Anterior cingulate cortex (tissue), 58 donors: Measurements from ENCODE around the gene MAP4K2.
"Not testable (repeated sequence)": the region's sequence is repeated elsewhere in the genome, so short reads cannot be mapped to it uniquely, and the experiment has no call there.

Source experiments
- DNase-seq, 58 donors: peaks; one replicate each; lab custom pipeline; 2025; lab: John Stamatoyannopoulos, UW

MAP4K2 gene

DNA sequence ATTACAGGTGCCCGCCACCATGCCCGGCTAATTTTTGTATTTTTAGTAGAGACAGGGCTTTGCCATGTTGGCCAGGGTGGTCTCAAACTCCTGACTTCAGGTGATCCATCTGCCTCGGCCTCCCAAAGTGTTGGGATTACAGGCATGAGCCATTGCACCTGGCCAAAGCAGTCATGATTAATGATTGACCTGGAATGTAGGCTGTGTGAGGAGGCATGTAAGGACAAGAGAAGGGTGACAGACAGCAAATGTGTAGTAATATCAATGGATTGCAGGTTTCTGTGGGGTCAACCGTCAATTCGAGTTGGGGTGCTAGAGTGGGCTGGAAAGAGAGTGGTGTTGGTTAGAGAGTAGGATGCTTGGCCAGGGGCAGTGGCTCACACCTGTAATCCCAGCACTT lies 12.4 kb upstream of the MAP4K2 start:
- not testable (repeated sequence) for DNase-seq

DNA sequence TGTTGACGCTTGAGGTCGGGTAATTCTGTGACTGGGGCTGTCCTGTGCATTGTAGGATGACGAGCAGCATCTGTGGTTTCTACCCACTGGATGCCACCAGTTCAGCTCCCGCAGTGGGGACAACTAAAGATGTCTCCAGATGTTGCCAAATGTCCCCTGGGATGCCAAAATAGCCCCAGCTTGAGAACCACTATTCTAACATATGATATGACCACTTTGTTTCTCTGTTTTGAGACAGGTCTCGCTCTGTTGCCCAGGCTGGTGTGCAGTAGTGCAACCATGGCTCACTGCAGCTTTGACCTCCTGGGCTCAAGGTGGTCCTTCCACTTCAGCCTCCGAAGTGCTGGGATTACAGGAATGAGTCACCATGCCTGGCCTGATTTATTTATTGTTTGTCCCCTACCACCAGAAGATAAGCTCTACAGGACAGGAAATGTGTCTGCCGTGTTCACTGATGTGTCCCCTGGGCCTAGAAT lies 11.7 kb upstream of the MAP4K2 start:
- DNase-seq = no peak

DNA sequence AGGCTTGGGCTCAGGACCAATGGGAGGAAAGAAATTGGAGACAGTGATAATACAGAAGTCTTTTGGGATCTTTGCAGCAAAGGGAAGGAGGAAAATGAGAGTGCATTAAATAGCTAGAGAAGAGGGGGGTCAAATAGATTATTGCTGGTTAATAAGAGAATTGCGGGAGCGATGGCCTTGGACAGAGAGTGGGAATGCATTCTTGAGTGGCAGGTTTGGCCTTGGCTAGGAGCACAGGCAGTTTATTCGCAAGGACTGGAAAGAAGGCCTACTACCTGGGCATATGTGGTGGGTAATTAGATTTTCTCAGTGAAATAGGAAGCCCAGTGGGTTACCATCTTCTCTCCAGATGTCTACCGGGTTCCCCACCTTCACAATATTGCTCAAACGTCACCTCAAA lies 10.8 kb upstream of the MAP4K2 start:
- DNase-seq = no peak

DNA sequence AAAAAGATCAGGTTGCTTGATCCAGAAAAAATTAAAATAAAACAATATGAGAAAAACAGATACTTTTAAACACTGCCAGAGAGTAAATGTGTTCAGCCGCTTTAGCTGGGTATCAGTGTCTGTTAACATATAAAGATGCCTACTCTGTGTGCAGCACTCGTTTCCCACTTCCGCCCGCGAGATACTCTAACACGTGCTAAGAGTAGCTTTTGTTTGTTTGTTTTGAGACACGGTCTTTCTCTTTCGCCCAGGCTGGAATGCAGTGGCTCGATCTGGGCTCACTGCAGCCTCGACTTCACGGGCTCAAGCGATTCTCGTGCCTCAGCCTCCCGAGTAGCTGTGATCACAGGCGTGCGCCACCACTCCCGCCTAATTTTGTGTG lies 7.9 kb upstream of the MAP4K2 start:
- peak in 2 of 58 donors; percentile 46 to 62 for DNase-seq

DNA sequence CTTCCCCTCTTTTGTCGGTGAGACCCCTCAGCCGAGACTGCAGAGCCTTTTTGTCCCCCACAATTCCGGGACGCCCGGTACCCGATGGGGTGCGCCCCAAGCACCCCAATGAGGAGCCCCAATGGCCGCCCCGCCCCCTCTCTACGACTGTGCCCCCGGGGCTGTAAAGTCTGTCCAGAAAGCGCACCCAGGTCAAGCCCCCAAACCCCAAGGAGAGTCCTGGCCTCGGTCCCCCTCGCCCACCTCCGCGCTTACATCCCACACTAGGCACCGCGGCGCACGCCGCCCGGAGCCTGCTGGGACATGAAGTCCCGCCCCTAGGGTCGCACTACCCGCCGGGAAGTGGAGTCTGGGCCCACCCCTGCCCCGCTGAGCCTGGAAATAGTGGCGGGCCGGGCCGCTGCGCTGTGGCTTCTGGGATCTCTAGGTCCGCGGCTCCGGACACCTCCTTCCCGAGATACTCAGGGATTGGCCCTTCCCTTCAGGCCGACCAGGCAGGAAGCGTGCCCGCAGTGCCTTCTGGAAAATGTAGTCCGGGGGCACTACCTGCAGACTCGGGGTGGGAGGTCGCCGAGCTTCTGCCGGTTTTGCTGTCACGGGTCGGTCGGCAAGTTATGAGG lies 7.4 kb upstream of the MAP4K2 start, which contains the start of gene MEN1:
Gene MEN1, minus strand, starts transcription at position 281 of the 620 bp plus-strand sequence. CDS start 442 bp downstream, outside the sequence.
- peak; percentile 73 to 98 (median 95) for DNase-seq

DNA sequence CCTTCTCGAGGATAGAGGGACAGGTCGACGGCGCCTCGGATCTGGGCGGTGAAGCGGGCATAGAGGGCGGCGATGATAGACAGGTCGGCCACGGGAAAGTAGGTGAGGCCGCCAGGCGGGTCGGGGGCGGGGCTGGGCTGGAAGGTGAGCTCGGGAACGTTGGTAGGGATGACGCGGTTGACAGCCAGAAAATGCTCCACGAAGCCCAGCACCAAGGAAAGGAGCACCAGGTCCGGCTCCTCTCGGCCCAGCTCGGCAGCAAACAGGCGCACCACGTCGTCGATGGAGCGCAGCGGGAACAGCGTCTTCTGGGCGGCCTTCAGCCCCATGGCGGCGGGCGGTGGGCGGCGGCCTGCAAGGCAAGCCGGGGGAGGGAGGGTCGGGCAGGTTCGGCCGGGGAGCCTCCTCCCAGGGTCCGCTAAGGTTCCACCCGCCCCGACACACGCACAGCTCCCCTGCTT lies 6.8 kb upstream of the MAP4K2 start:
- DNase-seq = no peak

DNA sequence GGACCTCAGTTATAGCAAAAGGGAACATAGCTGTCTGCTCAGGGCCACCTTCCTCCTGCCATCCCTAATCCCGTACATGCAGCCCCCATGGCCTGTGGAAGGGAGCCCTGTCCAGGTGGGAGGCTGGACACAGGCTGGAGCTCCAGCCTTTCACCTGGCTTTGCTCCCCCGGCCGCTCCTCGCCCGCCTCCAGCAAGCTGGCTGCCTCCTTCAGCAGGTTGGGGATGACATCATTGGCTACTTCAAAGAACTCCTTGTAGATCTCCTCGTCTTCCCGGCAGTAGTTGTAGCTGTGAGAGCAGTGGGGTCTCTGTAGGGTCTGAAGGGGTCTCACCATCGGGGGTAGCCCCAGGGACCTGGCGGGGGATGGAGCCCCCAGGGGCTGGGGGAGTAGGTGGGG lies 2.5 kb upstream of the MAP4K2 start:
- DNase-seq = no peak

DNA sequence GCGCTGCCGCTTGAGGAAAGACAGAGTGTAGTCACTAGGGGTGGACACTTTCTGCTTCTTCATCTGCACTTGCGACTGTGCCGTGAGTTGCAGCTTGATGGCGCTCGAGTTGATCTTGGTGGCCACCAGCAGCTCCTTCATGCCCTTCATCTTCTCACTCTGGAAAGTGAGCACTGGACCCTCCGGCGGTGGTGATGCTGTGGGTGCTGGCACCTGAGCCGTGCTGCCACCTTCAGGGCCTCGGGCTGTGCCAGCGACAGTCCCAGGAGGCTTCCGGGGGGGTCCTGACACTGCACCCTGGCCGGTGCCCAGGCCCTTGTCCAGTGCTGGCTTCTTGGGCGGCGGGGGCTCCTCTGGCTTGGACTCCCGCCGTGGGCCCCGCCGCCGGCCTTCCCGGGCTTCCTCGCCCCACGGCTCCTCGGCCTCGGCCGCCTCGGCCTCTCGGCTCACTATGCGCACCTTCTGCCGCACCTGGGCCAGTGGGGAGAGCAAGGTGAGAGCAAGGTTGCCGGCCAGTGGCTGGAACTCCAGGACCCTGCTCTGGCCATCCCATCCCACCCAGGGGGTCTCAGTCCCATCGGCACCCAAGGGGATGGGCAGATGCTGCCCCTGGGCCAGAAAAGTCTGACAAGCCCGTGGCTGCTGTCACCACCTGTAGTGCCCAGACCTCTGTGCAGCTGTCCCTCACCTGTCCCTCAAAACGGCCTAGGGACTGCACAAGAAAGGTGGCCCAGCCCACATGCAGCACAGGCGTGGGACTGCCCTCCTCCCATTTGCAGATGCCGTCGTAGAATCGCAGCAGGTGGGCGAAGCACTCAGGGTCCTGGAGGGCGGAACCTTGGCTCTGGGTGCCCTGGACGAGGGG lies 1.6 kb upstream of the MAP4K2 start:
- no peak for DNase-seq

DNA sequence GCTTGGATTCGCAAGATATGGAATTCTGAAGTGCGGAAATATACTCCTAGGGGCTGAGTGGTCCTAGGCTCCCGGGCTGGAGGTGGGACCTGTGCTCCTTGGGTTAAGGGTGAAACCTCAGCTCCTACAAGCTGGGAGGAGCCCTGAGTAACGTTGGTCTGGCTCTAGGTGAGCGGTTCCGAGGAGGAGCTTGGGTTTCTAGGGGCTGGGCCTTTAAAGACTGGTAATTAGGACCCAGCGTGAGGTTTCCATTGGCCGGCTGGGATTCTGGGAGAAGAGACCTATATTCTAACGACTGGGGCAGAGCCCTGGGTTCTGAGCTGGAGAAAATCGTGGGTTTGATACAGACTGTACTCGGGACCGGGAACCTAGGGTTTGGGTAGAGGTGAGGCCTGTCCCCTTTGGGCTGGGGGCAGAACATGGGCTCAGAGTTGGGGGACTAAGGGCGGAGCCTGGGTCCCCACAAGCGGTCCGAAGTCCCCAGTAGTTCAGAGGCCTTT lies 882 bp upstream of the MAP4K2 start:
- no peak for DNase-seq

DNA sequence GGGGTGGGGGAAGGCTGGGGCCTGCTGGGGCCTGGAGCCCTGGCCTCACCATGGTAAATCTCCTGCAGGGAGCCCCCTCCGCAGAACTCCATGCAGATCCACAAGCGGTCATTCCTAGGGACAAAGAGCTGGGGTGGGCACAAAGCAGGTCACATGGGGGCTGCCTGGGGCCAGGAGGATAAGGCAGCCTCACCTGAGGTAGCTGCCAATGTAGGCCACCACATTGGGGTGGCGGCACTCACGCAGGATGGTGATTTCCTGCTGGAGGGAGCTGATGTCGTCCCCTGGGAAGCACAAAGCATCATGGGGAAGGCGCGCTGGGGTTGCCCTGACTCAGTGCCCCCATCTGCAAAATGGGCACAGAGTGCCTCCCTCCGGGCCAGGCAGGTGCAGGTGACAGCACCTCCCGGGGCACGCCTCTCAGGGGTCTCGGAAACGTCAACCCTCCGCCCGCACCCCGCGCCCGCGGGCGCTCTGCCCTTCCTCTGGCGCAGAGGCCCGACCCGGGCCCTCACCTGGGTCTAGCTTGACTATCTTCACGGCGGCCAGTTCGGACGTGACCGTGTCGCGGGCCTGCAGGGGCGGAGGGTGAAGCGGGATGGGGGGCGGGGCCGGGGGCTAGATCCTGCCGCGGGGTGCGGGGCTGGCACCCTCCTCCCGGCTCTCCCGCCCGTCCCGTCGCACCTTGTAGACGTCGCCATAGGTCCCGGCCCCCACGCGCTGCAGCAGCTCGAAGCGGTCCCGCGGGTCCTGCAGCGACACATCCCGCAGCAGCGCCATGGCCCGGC lies 450 bp downstream of the MAP4K2 start:
- DNase-seq = peak in 4 of 58 donors; percentile 49 to 61 (median 51)

DNA sequence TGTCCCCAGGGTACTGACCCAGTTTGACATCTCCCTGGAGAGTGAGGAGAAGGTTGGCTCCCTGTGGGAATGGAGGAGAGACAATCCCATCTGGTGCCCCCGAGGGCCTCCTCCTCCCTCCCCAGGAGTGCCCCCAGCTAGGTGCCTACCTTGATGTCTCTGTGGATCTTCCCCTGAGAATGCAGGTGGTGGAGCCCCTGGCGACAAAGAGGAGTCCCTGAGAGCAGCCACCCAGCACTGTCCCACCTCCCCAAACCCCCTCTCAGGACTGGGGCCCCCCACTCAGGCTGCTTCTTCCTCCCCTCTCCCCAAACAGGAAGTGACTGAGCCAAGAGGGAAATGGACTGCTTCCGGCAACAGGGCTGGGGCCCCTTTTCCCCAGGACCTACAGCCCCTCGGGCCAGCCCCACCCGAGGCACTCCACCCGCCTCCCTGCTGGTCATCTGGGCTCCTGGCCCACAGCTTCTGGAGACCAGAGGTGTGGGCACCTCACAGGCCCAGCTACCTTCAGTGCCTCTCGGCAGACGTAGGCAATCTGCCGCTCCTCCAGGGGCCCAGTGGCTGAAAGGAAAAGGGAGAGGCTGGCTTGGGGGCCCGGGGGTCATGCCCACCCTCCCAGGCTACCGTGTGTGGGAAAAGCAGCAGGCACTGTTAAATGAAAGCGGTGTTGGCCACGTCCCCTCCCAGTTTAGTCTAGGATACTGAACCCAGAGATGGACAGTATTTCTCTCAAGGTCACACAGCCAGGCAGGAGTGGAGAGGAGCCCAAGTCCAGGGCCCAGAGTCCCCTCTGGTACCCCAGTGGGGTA lies 1.2 kb downstream of the MAP4K2 start:
- DNase-seq = no peak

DNA sequence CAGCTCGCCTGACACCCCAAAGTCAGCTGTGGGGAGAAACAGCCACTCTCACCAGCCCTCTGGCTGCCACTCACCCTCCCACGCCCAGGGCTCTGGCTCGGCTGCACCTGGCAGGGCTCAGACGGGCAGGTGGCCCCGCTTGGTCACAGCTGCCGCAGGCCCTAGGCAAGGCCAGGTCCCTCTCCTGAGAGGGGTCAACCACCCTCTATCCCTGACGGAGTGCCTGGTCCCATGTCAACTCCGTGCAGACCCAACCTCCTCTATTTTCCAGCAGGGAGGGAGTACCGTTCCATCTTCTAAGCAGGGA lies 1.9 kb downstream of the MAP4K2 start:
- no peak for DNase-seq

DNA sequence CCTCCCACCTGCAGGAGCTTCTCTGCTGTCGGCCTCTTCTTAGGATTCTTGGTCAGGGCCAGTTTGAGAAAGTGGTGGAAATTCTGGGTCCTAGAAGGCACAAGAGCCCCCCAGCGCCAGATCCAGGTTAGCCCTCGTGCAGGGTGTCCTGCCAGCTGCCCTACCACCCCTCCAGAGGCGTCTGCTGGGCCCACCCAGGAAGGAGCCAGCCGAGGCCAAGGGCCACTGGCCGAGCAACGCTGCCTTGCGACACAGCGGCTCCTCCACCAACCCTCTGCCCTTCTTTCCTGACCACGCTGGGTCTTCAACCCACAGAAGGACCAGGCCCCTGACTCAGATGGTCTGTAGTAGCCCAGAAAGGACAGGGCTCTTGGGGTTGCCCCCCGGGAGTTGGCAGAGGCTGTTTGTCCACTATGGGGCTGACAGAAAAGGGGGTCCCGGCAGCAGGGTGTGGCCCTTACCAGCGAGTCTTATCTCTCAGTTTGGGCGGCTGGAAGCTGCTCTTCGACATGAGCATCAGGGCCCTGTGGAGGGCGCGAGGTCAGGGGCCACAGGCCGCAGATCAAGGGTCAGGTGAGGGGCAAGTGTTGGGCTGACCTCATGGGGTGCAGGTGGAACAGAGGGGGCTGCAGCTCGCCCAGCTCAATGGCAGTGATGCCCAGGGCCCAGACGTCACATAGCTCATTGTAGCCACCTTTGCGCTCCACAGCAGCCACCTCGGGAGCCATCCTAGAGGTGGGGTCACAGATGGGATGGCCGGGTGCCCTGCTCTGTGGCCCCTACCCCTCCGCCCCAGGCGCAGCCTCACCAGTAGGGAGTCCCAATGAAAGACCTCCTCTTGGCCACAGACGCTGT lies 2.5 kb downstream of the MAP4K2 start:
- no peak for DNase-seq

DNA sequence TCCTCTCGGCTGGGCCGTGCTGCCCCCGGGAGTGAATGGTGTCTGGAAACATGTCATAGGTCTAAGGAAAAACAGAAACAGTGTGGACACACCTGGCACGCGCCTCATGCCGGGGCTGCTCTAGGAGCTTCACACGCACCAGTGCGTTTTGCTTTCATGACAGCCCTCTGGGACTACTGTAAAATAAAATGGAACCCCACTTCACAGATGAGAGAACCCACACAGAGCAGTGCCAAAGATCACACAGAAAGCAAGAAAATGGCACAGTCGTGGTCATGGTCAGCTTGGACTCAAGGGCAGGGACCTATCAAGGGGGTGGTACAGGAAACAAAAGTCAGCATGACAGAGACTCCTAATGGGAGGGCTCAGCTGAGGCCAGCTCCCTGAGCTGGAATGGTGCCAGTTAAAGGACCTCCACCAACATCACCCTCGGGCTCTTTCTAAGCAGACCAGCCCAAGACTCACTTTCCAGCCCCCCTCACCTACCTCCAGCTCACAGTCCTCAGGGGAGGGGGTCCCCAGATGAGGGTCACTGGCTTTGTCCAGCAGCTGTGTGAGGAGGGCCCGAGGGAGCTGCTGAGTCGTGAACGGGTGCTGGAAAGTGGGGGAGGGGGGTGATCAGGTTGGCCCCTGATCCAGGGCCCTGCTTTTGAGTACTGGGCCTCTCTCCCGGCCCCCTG lies 3.3 kb downstream of the MAP4K2 start:
- DNase-seq = no peak

DNA sequence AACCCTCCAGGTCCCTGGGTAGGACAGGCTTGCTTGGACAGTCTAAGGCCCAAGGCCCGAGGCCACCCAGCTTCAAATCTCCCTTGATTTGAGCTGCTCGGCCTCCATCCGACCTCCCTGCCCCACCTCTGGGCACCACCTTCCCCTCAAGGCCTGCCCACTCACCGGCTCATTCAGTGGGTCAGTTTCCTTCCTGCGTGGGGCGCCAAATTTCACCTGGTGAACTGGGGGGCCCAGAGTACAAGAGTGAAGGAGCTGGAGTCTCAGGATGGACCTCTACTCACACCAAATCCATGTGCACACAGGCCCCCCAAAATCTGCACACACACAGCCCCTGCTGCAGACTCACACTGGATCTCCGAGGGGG lies 3.8 kb downstream of the MAP4K2 start:
- no peak for DNase-seq

DNA sequence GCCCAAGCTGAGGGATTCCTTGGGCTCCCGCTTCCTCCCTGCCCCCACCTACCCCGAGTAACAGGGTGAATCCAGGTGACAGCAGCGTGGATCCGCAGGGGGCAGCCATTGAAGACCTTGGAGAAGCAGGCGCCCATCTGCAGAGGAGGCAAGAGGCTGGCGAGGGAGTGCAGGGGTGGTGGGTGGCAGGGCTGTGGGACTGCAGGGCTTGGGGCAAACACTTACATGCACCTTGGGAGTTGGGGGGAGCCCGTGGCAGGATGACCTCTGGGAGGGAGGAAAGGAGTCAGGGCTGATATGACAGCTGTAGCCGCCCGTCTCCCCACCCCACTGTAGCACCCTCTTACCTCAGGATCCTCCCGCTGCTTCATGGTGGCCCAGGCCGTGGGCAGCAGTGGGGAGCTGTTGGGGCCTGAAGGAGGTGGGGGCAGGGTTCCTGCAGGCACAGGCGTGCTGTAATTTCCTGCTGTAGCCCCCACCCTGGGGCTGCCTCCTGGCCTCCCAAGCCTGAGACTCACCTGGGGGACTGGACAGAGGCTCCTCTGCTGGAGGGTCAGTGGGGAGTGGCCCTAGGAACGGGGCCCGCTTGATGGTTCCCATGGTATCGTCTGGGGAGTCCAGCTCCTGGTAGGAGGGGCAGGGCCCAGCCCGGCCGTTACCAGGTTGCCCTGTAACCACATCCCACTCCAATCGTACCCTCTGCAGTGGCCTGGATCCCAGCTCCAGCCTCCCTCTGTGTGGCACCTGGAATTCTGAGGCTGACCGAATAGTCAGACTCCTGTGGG lies 6.1 kb downstream of the MAP4K2 start:
- no peak for DNase-seq

DNA sequence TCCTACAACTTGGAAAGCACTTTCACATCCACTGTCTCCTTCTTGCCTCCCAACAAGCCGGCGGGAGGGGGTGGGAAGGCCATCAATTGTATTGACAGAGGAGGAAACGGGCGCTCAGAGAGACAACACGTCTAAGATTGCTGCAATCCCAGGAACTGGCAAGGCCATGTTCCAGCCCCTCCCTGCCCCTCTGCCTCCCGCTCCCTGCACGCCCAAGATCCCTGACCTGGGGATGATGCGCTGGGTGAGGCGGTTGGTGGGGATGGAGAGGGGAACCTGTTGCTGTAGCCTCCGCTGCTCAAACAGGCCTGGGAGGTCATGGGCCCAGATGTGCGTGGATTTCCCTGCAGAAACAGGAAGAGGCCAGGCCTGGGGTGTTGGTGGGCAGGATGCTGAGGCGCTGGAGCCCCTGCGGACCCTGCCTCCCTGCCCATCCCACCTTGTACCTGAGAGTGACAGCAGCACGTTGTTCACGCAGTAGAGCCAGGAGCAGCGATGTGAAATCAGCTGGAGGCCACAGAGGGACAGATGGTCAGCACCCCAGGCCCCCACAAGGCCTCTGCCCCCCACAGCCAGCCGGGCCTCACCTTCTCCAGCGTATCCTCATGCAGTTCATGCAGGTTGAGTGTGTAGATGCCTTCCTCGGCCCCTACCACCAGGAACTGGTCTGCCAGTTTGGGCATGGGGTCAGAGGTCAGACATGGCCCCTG lies 6.8 kb downstream of the MAP4K2 start:
- no peak for DNase-seq
